H1 (cell line): ENCODE measurements around the gene LRP5. TPM values are rescaled to one million over a fixed set of nuclear protein-coding genes. Genes with fewer than 3 reads are reported as not detected.

Source experiments
- CTCF ChIA-PET: fragments of 300-600 bp; sonication (Branson Sonifier 250); formaldehyde crosslinking; loops from one replicate; lab custom pipeline; 2021; ENCODE audit not compliant: partially characterized antibody; lab: Charles Lee
- POLR2A ChIA-PET: fragments of 300-600 bp; sonication (Branson Sonifier 250); formaldehyde crosslinking; loops from one replicate; lab custom pipeline; 2021; ENCODE audit warnings: inconsistent platforms; ENCODE audit not compliant: partially characterized antibody; lab: Charles Lee
- DNase-seq, 2 experiments: peaks; one replicate each; pipeline versions ENCODE4 v3.0.0 to v3.0.0-alpha.2; 2010 to 2022; ENCODE audit warnings: low spot score in 2 of 2, low read depth in 1 of 2, mixed read lengths in 1 of 2
- FAIRE-seq: peaks from 2 replicates; lab custom pipeline; 2011; peaks lifted over from hg19 to GRCh38; lab: Jason Lieb, UNC
- H2AFZ ChIP-seq: 2 replicates; pipeline ENCODE4 v1.8.1; 2012; ENCODE audit warnings: low read length, inconsistent platforms
- H2AK5ac ChIP-seq: 2 replicates; pipeline ENCODE4 v1.6.1; 2013; ENCODE audit warnings: low read depth, low read length
- H2BK120ac ChIP-seq: replicated peaks from 2 replicates; pipeline ENCODE3; 2013; ENCODE audit warnings: low read depth, low read length, inconsistent platforms
- H2BK12ac ChIP-seq: 2 replicates; pipeline ENCODE4 v1.6.1; 2013; ENCODE audit warnings: low read depth, low read length
- H2BK15ac ChIP-seq: 2 replicates; pipeline ENCODE4 v1.6.1; 2013; ENCODE audit warnings: low read length
- H2BK20ac ChIP-seq: 2 replicates; pipeline ENCODE4 v1.6.1; 2013; ENCODE audit warnings: low read length
- H2BK5ac ChIP-seq: 2 replicates; pipeline ENCODE4 v1.6.1; 2013; ENCODE audit warnings: low read depth, low read length
- H3K14ac ChIP-seq: 2 replicates; pipeline ENCODE4 v1.6.1; 2013; ENCODE audit warnings: inconsistent platforms; ENCODE audit not compliant: insufficient read length
- H3K18ac ChIP-seq: 2 replicates; pipeline ENCODE4 v1.6.1; 2013; ENCODE audit warnings: low read length; ENCODE audit errors: extremely low read depth
- H3K23ac ChIP-seq: 2 replicates; pipeline ENCODE4 v1.6.1; 2013; ENCODE audit warnings: inconsistent platforms; ENCODE audit not compliant: insufficient read length
- H3K23me2 ChIP-seq: 2 replicates; pipeline ENCODE4 v1.6.1; 2013; ENCODE audit warnings: low read depth, low read length
- H3K27ac ChIP-seq: 2 replicates; pipeline ENCODE4 v1.6.1; 2011; ENCODE audit warnings: low read depth, low read length, inconsistent platforms
- H3K27me3 ChIP-seq, 4 experiments: replicated peaks in 1 of 4; 1 replicate in 1 of 4; 2 replicates in 3 of 4; pipeline versions ENCODE4 v1.6.1 to v1.8.1; 2011 to 2013; ENCODE audit warnings: low read length in 3 of 4, mild to moderate bottlenecking in 3 of 4, inconsistent platforms in 2 of 4, mixed read lengths in 2 of 4, moderate library complexity in 1 of 4; ENCODE audit not compliant: control insufficient read depth in 3 of 4, insufficient read depth in 3 of 4; ENCODE audit errors: extremely low read depth in 1 of 4
- H3K36me3 ChIP-seq, 4 experiments: 2 replicates each; pipeline versions ENCODE4 v1.6.1 to v1.8.1; 2011 to 2013; ENCODE audit warnings: mild to moderate bottlenecking in 4 of 4, low read length in 3 of 4, moderate library complexity in 2 of 4, control low read depth in 1 of 4, inconsistent platforms in 1 of 4; ENCODE audit not compliant: insufficient read depth in 4 of 4, control insufficient read depth in 2 of 4
- H3K4ac ChIP-seq: replicated peaks from 2 replicates; pipeline ENCODE3; 2013; ENCODE audit warnings: low read length, low read depth, mixed read lengths, inconsistent platforms; ENCODE audit not compliant: insufficient read length
- H3K4me1 ChIP-seq, 4 experiments: replicated peaks in 1 of 4; 1 replicate in 1 of 4; 2 replicates in 3 of 4; pipeline versions ENCODE4 v1.6.1 to v1.8.1; 2011 to 2013; ENCODE audit warnings: low read length in 3 of 4, inconsistent platforms in 2 of 4, mixed read lengths in 1 of 4; ENCODE audit not compliant: insufficient read depth in 4 of 4, control insufficient read depth in 3 of 4
- H3K4me2 ChIP-seq, 2 experiments: 2 replicates each; pipeline versions ENCODE4 v1.6.1 to v1.8.1; 2011 to 2013; ENCODE audit warnings: low read depth in 2 of 2, low read length in 2 of 2, control low read depth in 1 of 2, inconsistent platforms in 1 of 2, mild to moderate bottlenecking in 1 of 2; ENCODE audit not compliant: insufficient read depth in 1 of 2
- H3K4me3 ChIP-seq, 4 experiments: fragments of 200-600, 300-600 bp in 1 of 4; sonication (generic), shearing (Covaris generic), sonication (Bioruptor Twin) in 1 of 4; 2 replicates each; pipeline versions ENCODE4 v1.5.1 to v1.8.1; 2011 to 2016; ENCODE audit warnings: low read length in 4 of 4, low read depth in 3 of 4, control low read depth in 2 of 4, inconsistent platforms in 2 of 4, mild to moderate bottlenecking in 2 of 4, mixed read lengths in 1 of 4, moderate library complexity in 1 of 4; ENCODE audit not compliant: insufficient read depth in 2 of 4; ENCODE audit errors: extremely low read depth in 1 of 4
- H3K56ac ChIP-seq: replicated peaks from 2 replicates; pipeline ENCODE3; 2013; ENCODE audit warnings: low read depth, mild to moderate bottlenecking, mixed read lengths, low read length, inconsistent platforms; ENCODE audit not compliant: insufficient read length
- H3K79me1 ChIP-seq: 2 replicates; pipeline ENCODE4 v1.6.1; 2013; ENCODE audit warnings: low read depth, low read length, control low read depth
- H3K79me2 ChIP-seq, 2 experiments: 2 replicates each; pipeline versions ENCODE4 v1.6.1 to v1.8.1; 2012 to 2013; ENCODE audit warnings: low read length in 2 of 2, mild to moderate bottlenecking in 2 of 2, inconsistent platforms in 1 of 2; ENCODE audit not compliant: insufficient read depth in 2 of 2, control insufficient read depth in 1 of 2
- H3K9ac ChIP-seq, 4 experiments: replicated peaks in 1 of 4; 1 replicate in 1 of 4; 2 replicates in 3 of 4; pipeline versions ENCODE4 v1.6.1 to v1.8.1; 2011 to 2013; ENCODE audit warnings: low read depth in 3 of 4, low read length in 3 of 4, control low read depth in 2 of 4, mild to moderate bottlenecking in 2 of 4, moderate library complexity in 2 of 4, inconsistent platforms in 1 of 4; ENCODE audit errors: extremely low read depth in 1 of 4
- H3K9me3 ChIP-seq, 2 experiments: 2 replicates each; pipeline versions ENCODE4 v1.6.1 to v1.8.1; 2012 to 2013; ENCODE audit warnings: mild to moderate bottlenecking in 2 of 2, moderate library complexity in 2 of 2, control low read depth in 1 of 2, inconsistent platforms in 1 of 2, low read depth in 1 of 2, low read length in 1 of 2, mixed read lengths in 1 of 2; ENCODE audit not compliant: insufficient read depth in 2 of 2
- H4K20me1 ChIP-seq, 2 experiments: replicated peaks in 1 of 2; 2 replicates each; pipeline versions ENCODE3 to v1.8.1; 2011 to 2013; ENCODE audit warnings: inconsistent platforms in 2 of 2, low read length in 2 of 2, mild to moderate bottlenecking in 1 of 2; ENCODE audit not compliant: insufficient read depth in 2 of 2, control insufficient read depth in 1 of 2
- H4K5ac ChIP-seq: 2 replicates; pipeline ENCODE4 v1.6.1; 2013; ENCODE audit warnings: low read length, low read depth, mixed read lengths, inconsistent platforms; ENCODE audit not compliant: insufficient read length
- H4K8ac ChIP-seq: 2 replicates; pipeline ENCODE4 v1.8.0; 2013; ENCODE audit warnings: mild to moderate bottlenecking, moderate library complexity, low read length, inconsistent platforms; ENCODE audit not compliant: insufficient read depth; ENCODE audit errors: extremely low read depth
- H4K91ac ChIP-seq: replicated peaks from 2 replicates; pipeline ENCODE3; 2013; ENCODE audit warnings: low read length, mixed read lengths, inconsistent platforms; ENCODE audit not compliant: insufficient read length
- ATF2 ChIP-seq: IDR thresholded peaks from 2 replicates; pipeline ENCODE4 v1.6.1; 2012; ENCODE audit warnings: low read length, inconsistent platforms
- CBX5 ChIP-seq: fragments of 300-800, 300-1000 bp; sonication (generic); IDR thresholded peaks from 2 replicates; pipeline ENCODE4 v1.7.1; 2016; ENCODE audit warnings: antibody characterized with exemption, low read length, low read depth
- E2F6 ChIP-seq: IDR thresholded peaks from 2 replicates; pipeline ENCODE4 v1.6.1; 2012; ENCODE audit warnings: inconsistent platforms
- EZH2 ChIP-seq: fragments of 200-600 bp; sonication (generic); IDR thresholded peaks from 2 replicates; pipeline ENCODE4 v1.7.1; 2012; ENCODE audit warnings: low read depth, mild to moderate bottlenecking, moderate library complexity, low read length, inconsistent platforms; ENCODE audit not compliant: severe bottlenecking
- GABPA ChIP-seq: IDR thresholded peaks from 2 replicates; pipeline ENCODE4 v1.6.1; 2011; ENCODE audit warnings: mild to moderate bottlenecking, low read length, moderate library complexity, borderline replicate concordance; ENCODE audit not compliant: insufficient read depth
- HDAC2 ChIP-seq, 2 experiments: fragments of 300-600 bp in 1 of 2; sonication (generic) in 1 of 2; IDR thresholded peaks; 2 replicates each; pipeline ENCODE4 v1.6.1; 2011 to 2012; ENCODE audit warnings: low read depth in 2 of 2, low read length in 2 of 2, mild to moderate bottlenecking in 2 of 2, moderate library complexity in 2 of 2, borderline replicate concordance in 1 of 2, inconsistent platforms in 1 of 2
- RBBP5 ChIP-seq: IDR thresholded peaks from 2 replicates; pipeline ENCODE4 v1.7.1; 2012; ENCODE audit warnings: low read depth, mild to moderate bottlenecking, inconsistent platforms, low read length, moderate library complexity, borderline replicate concordance
- RNF2 ChIP-seq: fragments of 200-900, 300-1000 bp; sonication (generic); IDR thresholded peaks from 2 replicates; pipeline ENCODE4 v1.7.1; 2016; ENCODE audit warnings: borderline replicate concordance, low read depth, mild to moderate bottlenecking, antibody characterized with exemption, low read length; ENCODE audit not compliant: poor library complexity, severe bottlenecking; ENCODE audit errors: missing control alignments
- SP4 ChIP-seq: IDR thresholded peaks from 2 replicates; pipeline ENCODE4 v1.6.1; 2012; ENCODE audit warnings: low read length, inconsistent platforms
- WGBS, 2 experiments: shearing (Covaris generic) in 1 of 2; methylation state at CpG; one replicate each; pipeline versions ENCODE4 v1.1.6 to v1.1.7; 2013 to 2015; ENCODE audit warnings: low lambda C conversion rate in 2 of 2, mixed read lengths in 2 of 2, inconsistent platforms in 1 of 2, low coverage in 1 of 2, missing lambda C conversion rate in 1 of 2; ENCODE audit not compliant: insufficient replicate concordance in 2 of 2, insufficient coverage in 1 of 2, insufficient read length in 1 of 2; ENCODE audit errors: extremely low coverage in 1 of 2, missing lambda C conversion rate in 1 of 2; 5-methylcytosine and 5-hydroxymethylcytosine counted together
- polyA plus RNA-seq, 7 experiments: library from polyadenylated mRNA; depleted of rRNA in 3 of 7; stranded (reverse) in 5 of 7; unstranded in 2 of 7; fragments of >200 nt in 5 of 7; fragments of 200-250 nt in 2 of 7; gene quantifications; 1 replicate in 5 of 7; 2 replicates in 1 of 7; 4 replicates in 1 of 7; pipeline versions ENCODE4 v1.2.1 to v1.2.3, GENCODE V29; 2011 to 2013; ENCODE audit warnings: missing spikeins in 2 of 7, mixed read lengths in 2 of 7
- total RNA-seq: library from RNA; stranded (reverse); fragmentation: NEBNext Ultra II Directional; extraction: Animal tissue kit (Norgen Biotek cat#: 25700); gene quantifications from 2 replicates; pipeline ENCODE4 v1.2.1, GENCODE V29; 2021

The LRP5 gene
- total and polyA plus RNA-seq, 2 of the 8 experiments (the other 6 are each of a cell fraction or from before 2014, with no cell fraction given): 19.0 to 38.9 TPM

GRCh38 chr11:68399916-68400315 lies 87.5 kb downstream of the LRP5 start:
- H2BK20ac ChIP-seq: no peak overlapping the region
- FAIRE-seq (no peak), DNase-seq (no peak)
- H3K14ac ChIP-seq: no peak overlapping the region
- peaks cover 0 to 7% (median 0%) of the 10 kb centered on the region in 4 experiments; a peak in 2 of 8 replicates for H3K36me3 ChIP-seq
- no peak overlapping the region for H3K4ac ChIP-seq
- H3K18ac ChIP-seq: no peak overlapping the region
- H3K4me3 ChIP-seq: no peak overlapping the region
- 93% methylated on average over 10 of the region's 13 CpGs; no CpG with 5 or more reads in 1 of the 2 experiments for WGBS, 2 experiments
- no peaks in the 10 kb centered on the region; the same call in 1 of the 2 replicates for H3K23me2 ChIP-seq
- no peak overlapping the region for H3K23ac ChIP-seq
- H3K79me1 ChIP-seq: no peaks in the 10 kb centered on the region; the same call in 1 of the 2 replicates
- no peak overlapping the region for H3K56ac ChIP-seq
- H2BK12ac ChIP-seq: no peak overlapping the region
- H4K91ac ChIP-seq: no peak overlapping the region
- no peak overlapping the region for H2BK15ac ChIP-seq
- no peaks in the 10 kb centered on the region for H3K4me1 ChIP-seq
- H2AK5ac ChIP-seq: no peak overlapping the region
- H2AFZ ChIP-seq: no peak overlapping the region
- H3K79me2 ChIP-seq: no peaks in the 10 kb centered on the region; a peak in 1 of 4 replicates
- no peak overlapping the region for H4K5ac ChIP-seq
- H3K27ac ChIP-seq: no peak overlapping the region
- no peak overlapping the region for H3K9ac ChIP-seq
- POLR2A ChIA-PET: no interaction called here
- CTCF ChIA-PET: no interaction called here
- no peaks in the 10 kb centered on the region for H3K27me3 ChIP-seq
- H3K9me3 ChIP-seq: no peaks in the 10 kb centered on the region
- no peak overlapping the region for H3K4me2 ChIP-seq
- no peak overlapping the region for H2BK5ac ChIP-seq
- H4K8ac ChIP-seq: no peak overlapping the region
- H2BK120ac ChIP-seq: no peak overlapping the region
- H4K20me1 ChIP-seq: peaks cover 0 to 3% of the 10 kb centered on the region in 2 experiments
- no peak for TF ChIP-seq HDAC2 (IDR thresholded peaks at IDR 0.05; ENCODE audit: borderline replicate concordance in 1 of 2, low read depth in 2 of 2, low read length in 2 of 2)
- no peak for TF ChIP-seq EZH2
- TF ChIP-seq RNF2: no peak
- TF ChIP-seq RBBP5: no peak
- TF ChIP-seq GABPA: no peak
- TF ChIP-seq SP4: no peak
- TF ChIP-seq E2F6: no peak
- no peak for TF ChIP-seq CBX5
- TF ChIP-seq ATF2: no peak
